NCI-H2196 (cell line): ENCODE results near the gene RMND1.
"Not testable (repeated sequence)": the region's sequence is repeated elsewhere in the genome, so short reads cannot be mapped to it uniquely, and the experiment has no call there.

Source experiments
- DNase-seq: peaks from one replicate; lab custom pipeline; 2025; ENCODE audit not compliant: unreplicated experiment; lab: John Stamatoyannopoulos, UW

Gene RMND1

GRCh38 chr6:151452750-151453427, 963 bp upstream of the RMND1 start:
- no peak for DNase-seq

- no peak for DNase-seq
Observed at GRCh38 chr6:151451417-151451949, 443 bp downstream of the RMND1 start.

DNA sequence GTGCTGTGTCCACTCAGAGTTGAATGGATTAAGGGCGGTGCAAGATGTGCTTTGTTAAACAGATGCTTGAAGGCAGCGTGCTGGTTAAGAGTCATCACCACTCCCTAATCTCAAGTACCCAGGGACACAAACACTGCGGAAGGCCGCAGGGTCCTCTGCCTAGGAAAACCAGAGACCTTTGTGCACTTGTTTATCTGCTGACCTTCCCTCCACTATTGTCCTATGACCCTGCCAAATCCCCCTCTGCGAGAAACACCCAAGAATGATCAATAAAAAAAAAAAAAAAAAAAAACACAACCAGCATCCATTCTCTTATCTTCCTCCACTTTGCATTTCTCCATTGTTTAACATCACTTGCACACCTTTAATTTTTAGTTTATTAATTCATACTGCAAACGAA, 998 bp downstream of the RMND1 start:
- DNase-seq: not testable (repeated sequence)

- DNase-seq: no peak
Observed at GRCh38 chr6:151448623-151449022, 3.3 kb downstream of the RMND1 start.

DNA sequence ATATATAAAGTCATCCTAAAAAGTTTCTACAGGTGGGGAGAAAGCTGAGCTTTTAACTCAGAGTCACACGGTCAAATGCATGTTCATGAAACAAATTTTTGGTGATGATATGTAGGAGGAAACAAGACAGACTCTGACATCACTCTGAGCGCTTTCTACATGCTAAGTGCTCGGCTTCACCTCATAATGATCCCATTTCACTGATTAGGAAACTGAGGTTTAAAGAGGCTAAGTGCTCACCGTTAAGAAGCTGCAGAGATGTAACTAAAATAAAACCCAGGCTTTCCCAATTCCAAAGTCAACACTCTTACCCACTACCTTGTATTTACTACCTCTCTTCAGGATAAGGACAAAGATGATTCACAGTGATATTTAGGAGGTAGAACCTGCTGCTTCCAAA, 4.7 kb downstream of the RMND1 start:
- DNase-seq: no peak

GRCh38 chr6:151445482-151445881, 6.4 kb downstream of the RMND1 start:
- no peak for DNase-seq

- no peak for DNase-seq
Observed at GRCh38 chr6:151443911-151444621, 7.9 kb downstream of the RMND1 start.

- DNase-seq: no peak
Observed at GRCh38 chr6:151443454-151443853, 8.5 kb downstream of the RMND1 start.

- no peak for DNase-seq
Observed at GRCh38 chr6:151442371-151442770, 9.6 kb downstream of the RMND1 start.

DNA sequence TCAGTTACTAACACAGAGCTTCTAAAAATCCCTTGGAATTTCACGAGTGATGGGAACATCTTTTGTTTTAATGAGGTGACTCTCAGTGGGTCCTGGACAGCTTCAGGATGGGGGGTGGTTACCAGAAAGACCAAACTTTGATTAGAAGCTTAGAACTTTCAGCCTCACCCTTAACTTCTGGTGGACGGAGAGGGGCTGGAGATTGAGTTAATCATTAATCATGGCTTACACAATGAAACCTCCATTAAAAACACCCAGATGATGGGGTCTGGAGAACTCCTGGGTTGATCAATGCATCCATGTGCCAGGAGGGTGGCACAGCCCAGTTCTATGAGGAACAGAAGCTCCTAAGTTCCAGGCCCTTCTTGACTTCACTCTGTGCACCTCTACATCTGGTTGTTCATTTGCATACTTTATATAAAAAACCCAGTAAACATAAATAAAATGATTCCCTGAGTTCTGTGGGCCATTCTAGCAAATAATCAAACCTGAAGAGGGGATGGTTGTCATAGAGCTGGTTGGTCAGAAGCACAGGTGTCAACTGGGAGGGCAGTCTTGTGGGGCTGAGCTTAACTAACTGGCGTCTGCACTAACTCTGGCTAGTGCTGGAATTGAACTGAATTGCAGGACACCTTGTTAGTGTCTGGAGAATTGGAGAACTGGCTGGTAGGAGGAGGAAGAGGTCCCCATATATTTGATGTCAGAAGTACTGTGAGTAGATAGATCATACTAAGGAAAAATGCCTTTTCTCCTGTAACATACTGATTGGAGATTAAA, 10.3 kb downstream of the RMND1 start:
- DNase-seq: no peak

DNA sequence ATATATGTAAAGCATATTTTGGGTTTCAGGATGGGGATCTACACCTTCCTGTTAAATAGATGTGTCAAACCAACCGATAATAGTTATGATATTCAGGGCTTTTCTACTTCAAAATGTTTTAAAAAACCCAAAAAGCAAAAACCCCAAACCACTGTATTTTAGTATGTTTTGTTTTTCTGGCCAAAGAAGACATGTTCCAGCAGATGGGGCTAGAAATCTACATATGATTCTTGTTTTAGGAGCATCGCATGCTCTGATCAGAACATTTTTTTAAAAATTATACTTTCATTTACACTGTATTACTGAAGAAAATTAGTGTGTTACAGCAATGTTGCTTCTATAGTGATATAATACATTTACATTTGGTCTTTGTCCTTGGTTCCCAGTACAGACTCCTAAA, 11.0 kb downstream of the RMND1 start:
- DNase-seq: no peak

- no peak for DNase-seq
Observed at GRCh38 chr6:151440498-151440897, 11.4 kb downstream of the RMND1 start.

- no peak for DNase-seq
Observed at GRCh38 chr6:151437401-151437800, 14.5 kb downstream of the RMND1 start.

- DNase-seq: no peak
Observed at GRCh38 chr6:151436802-151437201, 15.1 kb downstream of the RMND1 start.

GRCh38 chr6:151436300-151436699, 15.6 kb downstream of the RMND1 start:
- DNase-seq: no peak

GRCh38 chr6:151434369-151434768, 17.6 kb downstream of the RMND1 start:
- no peak for DNase-seq

DNA sequence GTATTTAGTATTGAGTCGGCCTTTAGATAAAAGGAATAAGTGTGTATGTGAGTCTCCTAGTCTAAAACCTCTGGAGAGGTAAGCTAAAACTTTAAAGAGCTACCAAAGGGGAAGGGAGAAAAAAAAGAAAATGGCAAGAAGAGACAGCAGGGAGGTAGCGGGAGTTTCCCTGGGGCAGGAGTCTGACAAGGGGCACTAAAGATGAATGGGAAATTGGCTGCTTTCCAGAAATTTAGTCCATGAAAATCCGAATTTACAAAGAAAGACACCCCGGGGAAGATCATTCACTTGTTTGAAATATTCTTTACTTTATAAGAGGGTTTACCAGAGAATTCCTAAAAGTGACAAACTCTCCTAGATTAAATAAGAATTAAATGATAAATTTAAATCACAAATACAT, 19.3 kb downstream of the RMND1 start:
- no peak for DNase-seq

DNA sequence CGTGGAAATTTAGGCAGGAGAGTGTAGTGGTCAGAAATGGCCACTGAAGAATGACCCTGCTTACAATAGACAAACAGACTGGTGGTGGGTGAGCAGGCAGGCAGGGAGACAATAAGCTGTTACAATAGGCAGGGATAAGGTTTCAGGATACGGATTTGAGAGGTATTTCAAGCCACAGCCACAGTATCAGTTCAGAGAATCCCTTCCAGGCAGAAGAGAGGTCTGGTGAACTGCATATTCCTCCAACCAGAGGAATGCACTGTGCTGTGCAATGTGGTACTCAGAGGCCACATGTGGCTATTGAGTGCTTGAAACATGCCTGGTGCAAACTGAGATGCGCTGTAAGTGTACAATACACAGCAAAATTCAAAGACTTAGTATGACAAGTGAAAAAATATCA, 20.6 kb downstream of the RMND1 start:
- DNase-seq: no peak

DNA sequence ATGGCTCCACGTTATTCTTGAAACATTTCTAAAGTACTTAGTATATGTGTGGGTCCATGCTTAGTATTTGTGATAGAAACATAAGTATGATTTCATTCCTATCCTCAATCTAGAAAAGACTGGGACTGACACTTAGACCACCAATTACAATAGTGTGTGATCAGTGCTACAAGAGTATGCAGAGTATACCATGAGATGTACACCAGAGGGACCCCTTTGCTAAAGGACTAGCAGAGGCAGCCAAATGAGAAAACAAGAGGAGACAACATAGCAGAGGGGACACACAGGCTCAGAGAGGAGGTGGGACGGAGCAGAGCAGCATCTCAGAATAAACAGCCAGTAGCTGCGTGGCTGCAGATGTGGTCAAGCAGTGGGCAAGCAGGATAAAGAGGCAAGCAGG, 21.0 kb downstream of the RMND1 start:
- no peak for DNase-seq

DNA sequence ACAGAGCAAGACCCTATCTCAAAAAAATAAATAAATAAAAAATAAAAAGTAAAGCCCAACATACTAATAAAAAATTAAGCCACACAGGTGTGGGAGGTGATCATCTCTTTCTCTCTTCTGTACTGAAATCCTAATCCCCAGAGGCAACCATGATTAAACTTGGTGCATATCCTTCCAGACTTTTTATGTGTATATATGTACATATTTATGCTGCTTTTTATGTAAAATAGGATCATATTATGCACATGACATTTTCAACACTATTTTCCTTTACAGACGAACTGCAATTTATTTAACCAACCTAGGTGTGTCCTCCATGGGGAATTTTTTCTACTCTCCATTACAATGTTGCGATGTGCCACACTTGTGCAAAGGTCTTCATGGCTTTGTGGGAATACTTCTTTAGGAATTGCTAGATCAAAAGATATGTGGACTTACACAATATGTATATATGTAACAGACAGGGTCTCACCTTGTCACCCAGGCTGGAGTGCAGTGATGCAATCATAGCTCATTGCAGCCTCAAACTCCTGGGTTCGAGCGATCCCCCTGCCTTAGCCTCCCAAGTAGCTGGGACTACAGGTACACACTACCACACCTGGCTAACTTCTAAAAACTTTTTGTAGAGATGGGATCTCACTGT, 23.7 kb downstream of the RMND1 start:
- no peak for DNase-seq

DNA sequence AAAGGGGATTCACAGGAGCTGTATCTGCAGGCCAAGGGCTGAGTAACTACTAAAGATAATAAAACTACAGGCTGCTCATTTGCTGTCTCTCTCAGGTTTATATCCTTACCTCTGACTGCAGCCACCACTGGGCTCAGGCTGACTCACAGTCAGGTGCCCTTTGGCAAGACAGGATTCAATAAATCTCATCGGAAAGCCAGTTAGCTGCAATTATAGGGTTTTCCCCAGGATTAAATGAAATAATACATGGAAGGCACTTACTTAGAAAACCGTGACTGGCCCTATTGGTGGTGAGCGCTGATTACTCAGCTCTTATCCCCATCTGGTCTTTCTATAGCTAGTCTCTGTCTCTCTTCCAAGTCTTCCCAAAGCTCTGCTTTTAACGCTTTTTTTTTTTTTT, 26.4 kb downstream of the RMND1 start:
- DNase-seq: no peak
